ENCODE results near the gene PLAU. TPM values are rescaled to one million over a fixed set of nuclear protein-coding genes. Genes with fewer than 3 reads are reported as not detected.

PLAU gene
- total and polyA plus RNA-seq, 2 of the 4 experiments (the other 2 are of a cell fraction), result 123 to 283 TPM

DNA sequence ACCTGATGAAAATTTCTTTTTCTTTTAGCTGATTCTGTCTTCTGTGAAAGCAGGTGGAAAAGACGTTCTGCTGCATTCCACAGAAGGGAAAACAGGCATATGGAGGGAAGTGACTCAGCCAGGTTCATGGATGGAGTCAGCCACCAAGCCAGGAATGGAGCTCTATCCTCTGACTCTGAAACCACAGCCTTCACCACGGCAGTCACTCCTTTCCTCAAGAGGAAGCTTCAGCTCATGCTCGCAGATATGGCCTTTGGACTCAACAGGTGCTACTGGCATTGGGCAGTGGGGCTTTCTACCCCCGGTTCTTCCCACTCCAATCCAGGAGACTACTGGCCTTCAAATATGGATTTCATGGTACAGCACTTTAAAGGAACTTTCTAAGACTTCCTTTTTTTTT, 11.5 kb upstream of the PLAU start:
- Histone ChIP-seq H3K18ac (ENCODE audit: low read depth, low read length) (no peak overlapping the region; the same call in 1 of the 2 replicates), H2BK120ac (ENCODE audit: low read depth, low read length) (peak overlapping the region; percentile 81), H2AK9ac (replicated peaks; ENCODE audit: low read depth, low read length, poor library complexity) (peak overlapping the region; percentile 47), H4K91ac (ENCODE audit: insufficient read depth, low read depth, low read length) (peak overlapping the region; percentile 83), H3K56ac (ENCODE audit: extremely low read depth, insufficient read depth, low read length) (no peak overlapping the region), H2AFZ (replicated peaks; ENCODE audit: low read length, poor library complexity) (peak overlapping the region; percentile 48), H3K9me1 (ENCODE audit: insufficient read depth, low read length) (peaks cover 25% of the 10 kb centered on the region), H3K4me3 (ENCODE audit: insufficient read depth, low read depth, low read length) (no peak overlapping the region), H3K4ac (ENCODE audit: low read depth, low read length) (peak overlapping the region; percentile 96), H3K14ac (replicated peaks; ENCODE audit: low read depth, low read length) (peak overlapping the region; percentile 58; the same call in 1 of the 2 replicates), H3K4me2 (ENCODE audit: low read depth, low read length) (no peak overlapping the region), H2BK15ac (ENCODE audit: low read depth, low read length) (peak overlapping the region; percentile 95; the same call in 1 of the 3 replicates), H3K23ac (ENCODE audit: low read depth, low read length) (no peak overlapping the region; the same call in 1 of the 2 replicates), H3K9me3 (ENCODE audit: control insufficient read depth, insufficient read depth, low read length) (no peaks in the 10 kb centered on the region), H3K27me3 (ENCODE audit: control insufficient read depth, insufficient read depth, low read length) (no peaks in the 10 kb centered on the region), H4K8ac (ENCODE audit: low read depth in 2 of 2, low read length in 2 of 2) (peak overlapping the region; percentile 85 to 86; a peak in 3 of 4 replicates), H4K5ac (ENCODE audit: low read depth, low read length) (no peak overlapping the region), H3K4me1 (ENCODE audit: control insufficient read depth, insufficient read depth, low read length) (peaks cover 12% of the 10 kb centered on the region), H2BK5ac (ENCODE audit: low read depth, low read length, poor library complexity, severe bottlenecking) (peak overlapping the region; percentile 85), H3K9ac (ENCODE audit: low read depth, low read length) (no peak overlapping the region), H3K36me3 (ENCODE audit: control insufficient read depth, insufficient read depth, low read length) (no peaks in the 10 kb centered on the region), H3K79me1 (ENCODE audit: low read depth in 1 of 2, low read length in 2 of 2) (peaks cover 0 to 9% of the 10 kb centered on the region in 2 experiments; a peak in 2 of 4 replicates), H4K20me1 (ENCODE audit: insufficient read depth, low read length) (no peaks in the 10 kb centered on the region), H2BK20ac (ENCODE audit: low read depth, low read length) (peak overlapping the region; percentile 98), H3K27ac (ENCODE audit: insufficient read depth, low read length) (peak overlapping the region; percentile 76), H2AK5ac (ENCODE audit: low read depth, low read length) (peak overlapping the region; percentile 84)
- ChIA-PET POLR2A (ENCODE audit: unreplicated experiment) (interaction anchor here (0.6 to 1.7 kb wide), 3 partner anchors 10 to 107 kb away, joined by 3 to 8 read pairs (median 5); no protein-coding TSS in a partner anchor), CTCF (interaction anchor here (0.9 kb wide), 1 partner anchor 19 kb away, joined by 3 read pairs; no protein-coding TSS in a partner anchor)
- intact Hi-C loops (cut with micrococcal nuclease) (no loop called here), in situ Hi-C loops (cut with MboI; ENCODE audit: low sequenced_read_pairs) (no loop called here), dilution Hi-C loops (cut with HindIII; ENCODE audit: low sequenced_read_pairs, unreplicated experiment) (no loop called here)
- DNase-seq (peak; percentile 97), ATAC-seq (ENCODE audit: low read depth) (peak; percentile 79)
- BruUV-seq (replicated peaks), result no TSS peak
- WGBS, 2 experiments (ENCODE audit: extremely low coverage in 2 of 2, insufficient read length in 1 of 2), result 8% methylated on average over 2 of the region's 4 CpGs; no CpG with 5 or more reads in 1 of the 2 experiments
- TF ChIP-seq, protein P1, sequence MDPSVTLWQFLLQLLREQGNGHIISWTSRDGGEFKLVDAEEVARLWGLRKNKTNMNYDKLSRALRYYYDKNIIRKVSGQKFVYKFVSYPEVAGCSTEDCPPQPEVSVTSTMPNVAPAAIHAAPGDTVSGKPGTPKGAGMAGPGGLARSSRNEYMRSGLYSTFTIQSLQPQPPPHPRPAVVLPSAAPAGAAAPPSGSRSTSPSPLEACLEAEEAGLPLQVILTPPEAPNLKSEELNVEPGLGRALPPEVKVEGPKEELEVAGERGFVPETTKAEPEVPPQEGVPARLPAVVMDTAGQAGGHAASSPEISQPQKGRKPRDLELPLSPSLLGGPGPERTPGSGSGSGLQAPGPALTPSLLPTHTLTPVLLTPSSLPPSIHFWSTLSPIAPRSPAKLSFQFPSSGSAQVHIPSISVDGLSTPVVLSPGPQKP (IDR thresholded peaks at IDR 0.05; ENCODE audit: borderline replicate concordance, low read depth, low read length), result no peak
- 0 out of 2 replicates have a peak, but pooled peaks have one; percentile 22 for TF ChIP-seq MAZ (IDR thresholded peaks at IDR 0.05; ENCODE audit: borderline replicate concordance, low read depth, low read length)
- peak; percentile 78 for TF ChIP-seq FOS (IDR thresholded peaks at IDR 0.05; ENCODE audit: low read depth, low read length)
- TF ChIP-seq CEBPB (IDR thresholded peaks at IDR 0.05; ENCODE audit: low read depth, low read length), result no peak
- TF ChIP-seq CHD1 (IDR thresholded peaks at IDR 0.05; ENCODE audit: low read depth, low read length), result no peak
- TF ChIP-seq, protein P2, sequence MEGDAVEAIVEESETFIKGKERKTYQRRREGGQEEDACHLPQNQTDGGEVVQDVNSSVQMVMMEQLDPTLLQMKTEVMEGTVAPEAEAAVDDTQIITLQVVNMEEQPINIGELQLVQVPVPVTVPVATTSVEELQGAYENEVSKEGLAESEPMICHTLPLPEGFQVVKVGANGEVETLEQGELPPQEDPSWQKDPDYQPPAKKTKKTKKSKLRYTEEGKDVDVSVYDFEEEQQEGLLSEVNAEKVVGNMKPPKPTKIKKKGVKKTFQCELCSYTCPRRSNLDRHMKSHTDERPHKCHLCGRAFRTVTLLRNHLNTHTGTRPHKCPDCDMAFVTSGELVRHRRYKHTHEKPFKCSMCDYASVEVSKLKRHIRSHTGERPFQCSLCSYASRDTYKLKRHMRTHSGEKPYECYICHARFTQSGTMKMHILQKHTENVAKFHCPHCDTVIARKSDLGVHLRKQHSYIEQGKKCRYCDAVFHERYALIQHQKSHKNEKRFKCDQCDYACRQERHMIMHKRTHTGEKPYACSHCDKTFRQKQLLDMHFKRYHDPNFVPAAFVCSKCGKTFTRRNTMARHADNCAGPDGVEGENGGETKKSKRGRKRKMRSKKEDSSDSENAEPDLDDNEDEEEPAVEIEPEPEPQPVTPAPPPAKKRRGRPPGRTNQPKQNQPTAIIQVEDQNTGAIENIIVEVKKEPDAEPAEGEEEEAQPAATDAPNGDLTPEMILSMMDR (conservative IDR thresholded peaks at IDR 0.05; ENCODE audit: low read depth, low read length), result no peak
- TF ChIP-seq, protein P3, sequence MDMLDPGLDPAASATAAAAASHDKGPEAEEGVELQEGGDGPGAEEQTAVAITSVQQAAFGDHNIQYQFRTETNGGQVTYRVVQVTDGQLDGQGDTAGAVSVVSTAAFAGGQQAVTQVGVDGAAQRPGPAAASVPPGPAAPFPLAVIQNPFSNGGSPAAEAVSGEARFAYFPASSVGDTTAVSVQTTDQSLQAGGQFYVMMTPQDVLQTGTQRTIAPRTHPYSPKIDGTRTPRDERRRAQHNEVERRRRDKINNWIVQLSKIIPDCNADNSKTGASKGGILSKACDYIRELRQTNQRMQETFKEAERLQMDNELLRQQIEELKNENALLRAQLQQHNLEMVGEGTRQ (IDR thresholded peaks at IDR 0.05; ENCODE audit: low read depth, low read length), result no peak
- peak; percentile 23; the same call in 1 of the 2 replicates for TF ChIP-seq NFE2L2 (IDR thresholded peaks at IDR 0.05; ENCODE audit: low read depth, low read length)
- TF ChIP-seq RAD21 (IDR thresholded peaks at IDR 0.05; ENCODE audit: low read length), result no peak; the same call in 1 of the 2 replicates
- TF ChIP-seq SMC3 (IDR thresholded peaks at IDR 0.05; ENCODE audit: low read depth, low read length), result no peak
- no peak for TF ChIP-seq POLR2A (IDR thresholded peaks at IDR 0.05; ENCODE audit: low read depth, low read length)
- peak; percentile 99 for TF ChIP-seq RCOR1 (IDR thresholded peaks at IDR 0.05; ENCODE audit: insufficient replicate concordance, low read length)
- peak; percentile 61; the same call in 1 of the 2 replicates for TF ChIP-seq BHLHE40 (IDR thresholded peaks at IDR 0.05; ENCODE audit: low read depth, low read length)
- no peak for TF ChIP-seq MXI1 (IDR thresholded peaks at IDR 0.05; ENCODE audit: borderline replicate concordance, low read depth, low read length)
- TF ChIP-seq RFX5 (IDR thresholded peaks at IDR 0.05; ENCODE audit: low read depth, low read length), result no peak
